HuH-7.5 (cell line): ENCODE measurements around the gene HOXD3.
A peak's percentile ranks its signal among the peaks of the same experiment; 100 is the strongest.

Experiments used
- DNase-seq: peaks from one replicate; pipeline ENCODE4 v3.0.0; 2011; ENCODE audit warnings: low spot score

HOXD3 gene

DNA sequence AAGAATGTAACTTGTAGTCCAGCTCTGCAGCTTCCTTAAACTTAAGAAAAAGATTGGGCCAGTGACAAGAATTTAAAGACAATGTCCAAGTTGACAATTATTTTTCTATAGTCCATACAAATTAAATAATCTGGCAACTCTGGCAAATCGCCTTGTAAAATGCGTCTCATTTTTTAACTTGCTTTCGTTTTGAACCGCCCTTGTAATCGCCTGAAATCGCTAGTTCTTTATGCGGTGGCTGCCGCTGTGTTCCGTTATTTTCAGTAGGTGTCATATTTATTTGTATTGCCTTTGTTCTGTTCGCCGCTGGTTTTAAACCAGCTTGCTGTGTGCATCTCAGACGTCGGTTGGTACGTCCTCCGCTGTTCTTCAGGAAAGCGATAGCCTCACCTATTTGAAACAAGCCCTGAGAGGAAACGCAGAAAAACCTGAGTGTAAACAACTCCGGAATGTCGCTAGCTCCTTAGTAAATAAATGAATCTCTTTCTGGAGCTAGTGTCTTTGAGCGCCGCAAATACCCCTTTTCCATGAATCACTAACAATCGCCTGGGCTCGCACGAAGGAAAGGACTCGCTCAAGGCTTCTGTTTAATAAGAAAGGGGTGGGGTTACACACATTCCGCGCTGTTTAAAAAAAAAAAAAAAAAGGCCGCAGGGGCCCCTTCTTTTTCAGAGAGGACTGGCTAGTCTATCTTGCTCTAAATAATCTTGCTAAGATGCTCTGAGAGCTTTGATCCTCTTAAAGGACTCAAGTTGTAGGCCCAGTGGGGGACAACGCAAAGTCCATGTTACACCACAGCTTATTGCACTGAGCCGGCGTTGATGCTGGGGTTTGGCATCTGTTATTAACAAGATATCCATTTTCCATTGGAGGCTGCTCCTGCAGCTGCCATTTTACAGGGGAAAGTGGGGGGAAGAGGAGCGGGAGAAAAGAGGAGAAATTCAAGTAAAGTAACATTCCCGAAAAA is 24.6 kb upstream of the HOXD3 start:
- no peak for DNase-seq

DNA sequence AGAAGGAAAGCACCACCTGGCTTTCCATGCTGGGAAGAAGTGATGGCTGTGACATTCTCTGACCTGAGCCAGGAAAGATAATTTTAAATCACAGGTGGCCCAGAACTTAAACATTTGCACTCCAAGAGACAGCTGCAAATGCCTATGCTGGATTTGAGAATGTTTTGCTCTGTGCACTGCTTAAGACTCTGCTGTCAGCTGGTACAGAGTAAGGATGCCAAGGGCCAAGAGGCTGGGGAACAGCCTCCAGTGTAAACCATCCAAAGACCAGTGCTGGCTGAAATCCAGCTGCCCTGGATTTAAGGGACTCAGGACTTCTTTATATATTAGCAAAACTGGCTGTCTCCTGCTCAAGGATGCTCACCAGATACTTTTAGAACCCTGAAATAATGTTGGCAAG is 23.7 kb upstream of the HOXD3 start:
- DNase-seq: no peak

DNA sequence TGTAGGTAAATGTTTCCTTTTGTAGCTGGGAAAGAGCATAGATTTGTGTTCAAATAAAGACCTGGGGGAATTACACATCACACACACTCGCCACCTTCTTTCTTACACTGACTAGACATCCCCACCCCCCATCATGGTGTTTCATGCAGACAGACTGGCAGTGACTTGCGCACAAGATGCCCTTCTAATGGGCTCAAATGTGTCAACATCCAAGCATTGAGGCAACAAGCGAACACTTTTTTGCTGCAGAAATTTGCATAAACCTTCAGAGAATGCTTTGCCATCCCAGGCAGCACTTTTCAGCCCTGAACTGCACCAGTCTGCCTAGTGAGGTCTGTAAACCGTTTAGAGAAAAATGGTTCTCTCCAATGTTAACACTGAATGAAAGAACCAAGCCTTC is 23.1 kb upstream of the HOXD3 start:
- DNase-seq: no peak

DNA sequence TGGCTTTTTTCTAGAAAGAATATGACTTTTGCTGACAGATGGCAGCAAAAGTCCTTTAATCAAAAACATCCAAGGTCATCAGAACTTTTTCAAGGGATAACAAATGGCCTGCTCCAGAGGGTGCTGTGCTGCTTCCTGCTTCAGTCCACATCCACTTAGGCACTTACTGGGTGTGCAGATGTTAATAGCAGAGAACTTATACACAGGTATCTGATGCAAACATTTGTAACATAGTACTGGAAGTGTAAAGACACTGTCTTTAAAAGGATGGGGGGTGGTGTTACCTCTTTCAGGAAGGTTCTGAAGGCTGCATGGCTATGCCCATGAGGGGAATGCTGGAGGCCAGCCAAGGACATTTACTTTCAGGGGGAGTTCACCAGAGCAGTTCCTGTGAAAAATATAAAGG is 22.1 kb upstream of the HOXD3 start:
- DNase-seq: no peak

DNA sequence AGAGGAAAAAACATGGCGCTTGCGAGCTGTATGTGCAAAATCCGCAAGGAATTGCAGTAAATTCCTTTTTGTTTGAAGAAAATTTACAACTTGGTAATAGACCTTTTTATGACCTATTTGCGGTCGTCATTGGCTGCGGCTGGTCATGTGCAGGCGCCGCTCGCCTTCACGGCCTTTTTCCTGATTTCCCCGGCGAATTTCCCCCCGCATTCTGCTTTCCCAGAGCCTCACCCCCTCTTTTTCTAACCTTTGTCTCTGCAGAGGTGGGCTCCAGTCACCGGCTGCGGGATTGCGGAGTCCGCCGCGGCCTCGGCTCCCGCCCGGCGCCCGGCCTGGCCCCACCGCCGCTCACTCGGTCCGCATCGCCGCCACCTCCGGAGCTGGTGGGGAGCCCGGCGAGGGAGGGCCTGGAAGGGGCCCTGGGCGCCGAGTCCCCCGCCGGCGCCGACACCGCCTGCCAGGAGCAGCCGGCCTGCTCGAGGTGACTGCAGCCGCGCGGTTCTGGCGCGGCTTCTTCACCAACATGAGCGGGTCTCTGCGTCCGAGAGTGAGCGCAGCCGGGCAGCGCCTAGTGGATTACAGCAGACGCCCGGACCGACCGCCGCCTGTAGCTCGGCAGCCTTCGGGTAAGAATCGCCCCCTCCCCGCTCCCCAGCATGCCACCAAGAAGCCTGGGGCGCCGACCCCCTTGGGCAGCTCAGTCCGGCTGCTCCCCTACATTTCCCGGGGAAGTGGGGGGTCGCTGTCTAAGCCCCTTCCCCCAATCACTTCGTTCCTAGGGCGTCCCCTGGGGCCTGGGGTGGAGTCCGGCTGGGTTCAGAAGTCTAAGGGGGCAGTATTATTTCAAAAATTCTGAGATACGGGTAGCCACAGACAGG is 20.5 kb upstream of the HOXD3 start:
- peak; percentile 76 for DNase-seq

DNA sequence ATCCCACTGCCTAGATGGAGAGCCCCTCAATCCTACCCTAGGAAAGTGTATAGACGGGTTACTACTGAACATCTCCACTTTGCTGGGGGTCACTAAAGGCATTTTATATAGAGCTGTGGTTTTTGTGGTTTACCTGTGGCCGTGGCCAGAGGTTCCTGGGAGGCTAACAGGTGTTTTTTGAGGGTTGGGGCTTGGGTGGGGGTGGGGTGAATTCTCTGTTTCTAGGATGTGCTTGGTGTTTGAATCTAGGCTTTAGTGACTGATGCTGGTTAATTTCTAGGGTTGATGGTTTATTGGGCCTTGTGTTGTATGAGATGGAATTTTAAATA is 19.9 kb upstream of the HOXD3 start:
- no peak for DNase-seq

DNA sequence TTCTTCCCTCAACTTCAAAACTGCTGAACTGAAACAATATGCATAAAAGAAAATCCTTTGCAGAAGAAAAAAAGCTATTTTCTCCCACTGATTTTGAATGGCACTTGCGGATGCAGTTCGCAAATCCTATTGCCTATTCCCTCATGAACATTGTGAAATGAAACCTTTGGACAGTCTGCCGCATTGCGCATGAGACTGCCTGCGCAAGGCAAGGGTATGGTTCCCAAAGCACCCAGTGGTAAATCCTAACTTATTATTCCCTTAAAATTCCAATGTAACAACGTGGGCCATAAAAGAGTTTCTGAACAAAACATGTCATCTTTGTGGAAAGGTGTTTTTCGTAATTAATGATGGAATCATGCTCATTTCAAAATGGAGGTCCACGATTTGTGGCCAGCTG is 19.2 kb upstream of the HOXD3 start:
- DNase-seq: no peak

DNA sequence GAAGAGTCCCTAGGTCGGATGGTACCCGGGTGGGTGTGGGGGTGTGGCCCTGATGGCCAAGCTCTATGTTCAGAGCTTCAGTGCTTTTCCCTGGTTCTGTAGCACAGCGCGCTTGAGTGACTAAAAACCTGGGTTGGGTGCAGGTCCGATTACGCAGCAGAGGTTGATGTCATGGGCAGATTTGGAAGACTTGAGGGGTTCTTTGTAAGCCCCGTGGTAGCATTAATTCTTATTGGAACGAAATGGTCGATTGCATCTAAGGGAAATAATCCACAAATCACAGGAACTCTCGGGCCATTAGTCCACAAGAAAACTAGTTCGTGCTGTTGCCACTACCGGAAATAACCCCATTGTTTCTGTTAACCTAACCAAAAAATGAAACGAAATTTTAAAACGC is 18.6 kb upstream of the HOXD3 start:
- no peak for DNase-seq

DNA sequence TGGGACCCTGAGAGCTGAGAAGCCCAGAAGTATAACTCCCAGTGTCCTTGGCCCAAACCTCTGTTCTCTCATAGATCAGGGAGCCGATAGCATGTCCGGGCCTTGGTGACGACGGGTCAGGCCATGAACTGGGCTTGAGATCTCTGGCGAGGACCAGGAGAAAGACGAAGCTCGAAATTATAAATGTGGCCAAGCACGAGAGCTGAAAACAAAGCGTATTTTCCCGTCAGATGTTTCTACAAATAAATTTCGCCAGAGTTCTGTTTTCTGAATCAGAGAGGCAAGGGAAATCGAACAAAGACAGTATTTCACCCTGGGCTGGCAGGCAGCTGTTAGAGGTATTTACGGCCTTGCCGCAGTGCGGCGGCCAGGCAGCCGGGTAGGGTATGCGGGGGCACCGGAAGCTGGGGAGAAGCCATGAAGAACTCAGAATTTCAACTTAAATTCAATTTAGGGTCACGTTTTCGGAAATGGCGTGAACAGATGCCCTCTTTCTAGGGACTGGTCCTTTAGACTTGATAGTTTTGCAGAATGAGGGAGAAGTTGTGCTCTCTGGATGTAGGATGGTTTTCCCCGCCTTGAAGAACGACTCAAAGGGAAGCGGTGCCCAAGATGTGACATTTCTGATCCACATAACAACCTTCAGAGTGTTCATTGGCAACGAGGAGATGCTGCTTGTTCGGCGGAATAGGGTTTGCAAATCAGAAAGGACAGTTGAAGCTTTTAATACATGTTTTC is 18.0 kb upstream of the HOXD3 start:
- DNase-seq: no peak

DNA sequence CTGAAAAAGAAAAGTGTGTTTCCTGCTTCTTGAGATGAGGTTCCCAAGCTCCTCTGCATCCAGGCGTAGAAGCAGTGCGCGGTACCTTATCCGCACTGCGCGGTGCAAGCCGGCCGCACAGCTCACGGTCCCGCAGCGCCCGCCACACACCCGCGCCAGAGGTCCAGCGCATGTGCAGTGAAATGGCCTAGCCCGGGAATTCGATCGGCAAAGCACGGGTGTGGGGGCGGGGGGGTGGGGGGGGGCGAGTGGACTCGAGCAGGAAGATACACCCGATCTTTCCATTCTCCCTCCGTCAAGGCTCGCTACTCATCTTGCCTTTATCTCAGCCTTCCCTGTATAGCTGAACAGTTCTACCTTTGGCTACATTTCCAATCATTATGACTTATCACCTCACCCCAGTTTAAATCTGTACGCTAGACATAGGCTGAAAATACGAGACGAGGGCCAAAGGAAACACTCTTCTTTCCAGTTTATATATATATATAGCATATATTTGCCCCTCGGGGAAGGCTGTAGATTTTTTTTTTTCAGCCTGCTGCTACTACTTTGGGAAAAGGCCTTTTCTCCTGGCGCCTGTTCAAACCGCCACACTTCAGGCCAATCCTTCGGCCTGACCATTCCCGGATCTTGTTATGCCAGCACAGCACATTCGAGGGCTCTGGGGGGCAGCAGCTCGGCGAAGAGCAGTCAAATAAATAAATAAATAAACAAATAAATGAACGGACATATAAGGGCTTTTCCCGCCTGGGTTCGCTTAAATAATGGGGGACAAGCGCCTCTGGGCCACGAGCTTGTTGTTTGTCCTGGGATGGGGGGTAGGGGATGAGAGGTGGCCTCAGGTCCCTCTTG is 17.2 kb upstream of the HOXD3 start:
- DNase-seq: no peak

DNA sequence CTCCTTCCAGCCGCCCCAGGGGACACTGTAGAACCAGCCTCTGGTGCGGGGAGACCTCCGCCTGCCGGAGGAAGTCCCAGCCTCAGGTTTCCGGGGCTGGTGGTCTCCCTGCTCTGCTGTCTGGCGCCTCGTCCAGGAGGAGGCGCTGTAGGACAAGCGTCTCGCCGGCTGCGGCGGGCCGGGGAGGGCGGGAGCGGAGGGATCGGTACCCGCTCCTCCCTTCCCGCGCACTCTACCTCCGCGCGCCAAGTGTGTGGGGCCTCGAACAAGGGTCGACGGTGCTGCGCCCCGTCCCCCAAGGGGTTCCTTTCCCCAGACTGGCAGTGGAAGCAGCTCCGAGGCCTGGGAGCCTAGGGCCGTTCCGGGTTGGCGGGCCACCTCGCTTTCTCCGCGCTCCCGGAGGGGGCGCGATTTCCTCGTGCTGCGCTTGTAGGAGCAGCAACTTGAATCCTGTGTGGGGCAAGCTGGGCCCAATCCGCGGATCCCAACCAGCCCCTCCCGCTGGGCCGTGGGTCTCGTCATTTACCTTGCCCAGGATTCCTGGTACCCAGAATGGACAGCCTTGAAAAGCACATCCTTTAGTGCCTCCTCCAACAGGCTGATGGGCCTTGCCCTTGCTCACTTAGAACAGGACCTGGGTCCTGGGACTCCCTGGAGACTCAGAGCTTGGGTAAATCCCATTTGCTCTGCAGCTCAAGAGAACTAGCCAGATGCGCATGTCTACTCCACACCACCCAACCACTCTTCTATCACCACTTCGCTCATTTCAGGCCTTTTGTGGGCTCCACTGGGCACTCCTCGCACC is 16.4 kb upstream of the HOXD3 start:
- peak; percentile 98 for DNase-seq

DNA sequence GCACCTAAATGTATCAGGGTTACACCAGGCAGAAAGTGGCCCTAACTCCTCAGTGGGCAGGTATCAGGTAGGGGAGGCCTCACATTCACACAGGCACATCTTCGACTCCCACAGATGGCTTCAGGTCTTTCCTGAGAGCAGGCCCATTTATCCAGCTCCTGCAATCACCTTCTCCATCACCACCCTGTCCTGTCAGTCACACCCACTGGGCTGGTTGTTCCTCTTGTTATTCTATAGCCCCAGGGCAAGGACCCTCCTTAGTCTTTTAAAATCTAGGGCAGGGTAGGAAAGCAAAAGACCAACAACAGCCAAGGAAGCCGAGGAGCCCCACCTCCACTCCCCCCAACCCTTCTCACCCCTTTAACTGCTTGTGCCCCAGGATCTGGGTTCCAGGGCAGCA is 14.8 kb upstream of the HOXD3 start:
- no peak for DNase-seq

DNA sequence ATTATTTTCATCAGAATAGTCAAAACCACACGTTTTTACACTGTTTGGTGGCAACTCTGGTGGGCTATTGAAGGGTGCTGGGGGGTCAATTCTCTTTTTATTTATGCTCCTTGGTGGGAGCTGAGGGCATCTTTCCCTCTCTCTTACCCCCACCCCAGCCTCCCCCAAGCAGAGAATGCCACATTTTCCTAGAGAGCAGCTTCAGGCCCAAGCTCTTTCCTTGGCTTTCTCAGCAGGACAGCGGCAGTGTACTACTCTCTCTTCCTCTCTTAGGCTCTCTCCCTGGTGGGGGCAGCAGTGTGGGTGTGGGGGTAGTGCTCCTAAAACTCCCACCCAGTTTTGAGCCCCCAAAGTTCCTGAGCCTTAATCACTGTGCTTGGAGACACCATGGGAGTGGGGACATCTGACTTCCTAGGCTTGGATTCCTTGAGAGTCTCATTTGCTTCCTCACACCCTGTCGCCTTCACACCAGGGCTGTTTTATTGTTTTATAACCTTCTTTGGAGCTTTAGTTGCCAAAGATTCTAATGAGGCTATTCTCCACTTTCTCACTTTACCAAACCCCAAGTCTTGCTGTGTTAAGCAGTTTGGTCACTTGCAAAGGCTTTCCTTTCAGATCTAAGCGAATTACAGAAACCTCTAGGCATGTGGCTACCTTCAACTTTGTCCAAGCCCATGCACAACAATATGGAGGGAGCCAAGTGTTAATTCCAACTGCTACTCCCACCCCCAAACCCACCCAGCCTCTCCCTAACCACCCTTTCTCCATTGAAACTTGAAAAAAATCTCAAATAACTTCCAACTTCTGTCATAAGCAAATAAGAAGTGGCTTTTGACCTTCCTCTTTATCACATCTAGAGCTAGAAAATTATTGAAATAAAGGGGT is 11.8 kb upstream of the HOXD3 start:
- no peak for DNase-seq

DNA sequence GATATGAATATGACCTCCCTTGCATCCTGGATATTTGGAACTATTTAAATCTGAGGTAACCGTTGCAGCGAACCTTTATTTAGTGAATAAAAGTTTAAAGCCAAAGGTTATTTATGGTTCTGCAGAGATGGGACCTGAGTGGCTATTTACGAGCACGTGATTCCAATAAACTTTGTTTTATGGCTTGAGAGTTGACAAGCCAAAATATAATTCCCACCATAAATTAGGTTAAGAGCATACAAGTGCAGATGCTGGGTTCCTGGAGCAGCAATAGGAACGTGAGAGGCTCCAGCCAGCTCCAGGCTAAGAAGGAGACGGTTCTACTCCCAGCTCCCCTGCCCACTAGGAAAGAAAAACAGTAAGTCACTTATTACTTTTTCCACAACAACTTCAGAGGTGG is 11.0 kb upstream of the HOXD3 start:
- no peak for DNase-seq

DNA sequence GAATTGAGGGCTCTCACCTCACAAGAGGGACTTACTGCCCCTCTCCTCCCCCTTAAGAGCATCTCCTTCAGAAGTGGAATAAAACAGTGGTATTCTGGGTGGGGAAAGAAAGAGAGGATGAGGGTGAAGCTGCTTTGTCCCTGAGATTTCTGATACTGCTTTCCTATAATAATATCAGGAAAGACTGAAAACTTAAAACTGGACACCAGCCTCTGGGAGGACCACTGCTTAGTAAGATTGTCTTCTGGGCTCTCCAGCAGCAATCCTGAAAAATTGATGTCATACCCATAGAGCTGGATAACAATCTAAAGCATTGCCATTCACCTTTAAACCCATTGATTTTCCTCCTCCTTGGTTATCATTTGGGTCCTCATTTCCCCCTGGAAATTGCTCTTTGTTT is 10.5 kb upstream of the HOXD3 start:
- no peak for DNase-seq

DNA sequence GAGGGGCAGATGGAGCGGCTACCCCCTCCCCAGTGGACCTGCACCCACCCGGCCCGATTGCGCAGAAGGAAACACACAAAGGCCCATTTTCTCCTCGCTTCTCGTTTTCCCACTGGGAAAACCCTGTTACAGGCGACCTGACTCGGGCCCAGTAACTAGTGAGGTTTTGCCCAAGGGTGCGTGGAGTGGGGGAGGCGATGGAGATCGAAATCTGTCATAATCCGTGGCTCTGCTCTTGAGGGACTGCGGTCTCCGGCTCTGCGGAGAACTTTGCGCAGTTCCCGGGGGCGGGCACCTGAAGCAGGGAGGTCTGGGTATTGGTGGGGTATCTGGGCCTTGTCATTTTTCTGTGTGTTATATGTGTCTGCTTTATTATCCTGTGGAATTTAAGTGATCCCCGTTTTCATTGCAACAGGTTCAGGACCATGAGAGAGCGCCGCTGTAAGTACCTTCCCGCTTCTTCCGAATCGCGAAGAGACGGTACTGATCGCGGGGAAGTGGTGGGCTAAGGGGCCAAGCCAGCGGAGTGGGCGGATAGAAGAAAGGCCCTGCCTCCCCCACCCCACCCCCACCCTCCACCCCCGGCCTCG is 9.8 kb upstream of the HOXD3 start:
- no peak for DNase-seq

DNA sequence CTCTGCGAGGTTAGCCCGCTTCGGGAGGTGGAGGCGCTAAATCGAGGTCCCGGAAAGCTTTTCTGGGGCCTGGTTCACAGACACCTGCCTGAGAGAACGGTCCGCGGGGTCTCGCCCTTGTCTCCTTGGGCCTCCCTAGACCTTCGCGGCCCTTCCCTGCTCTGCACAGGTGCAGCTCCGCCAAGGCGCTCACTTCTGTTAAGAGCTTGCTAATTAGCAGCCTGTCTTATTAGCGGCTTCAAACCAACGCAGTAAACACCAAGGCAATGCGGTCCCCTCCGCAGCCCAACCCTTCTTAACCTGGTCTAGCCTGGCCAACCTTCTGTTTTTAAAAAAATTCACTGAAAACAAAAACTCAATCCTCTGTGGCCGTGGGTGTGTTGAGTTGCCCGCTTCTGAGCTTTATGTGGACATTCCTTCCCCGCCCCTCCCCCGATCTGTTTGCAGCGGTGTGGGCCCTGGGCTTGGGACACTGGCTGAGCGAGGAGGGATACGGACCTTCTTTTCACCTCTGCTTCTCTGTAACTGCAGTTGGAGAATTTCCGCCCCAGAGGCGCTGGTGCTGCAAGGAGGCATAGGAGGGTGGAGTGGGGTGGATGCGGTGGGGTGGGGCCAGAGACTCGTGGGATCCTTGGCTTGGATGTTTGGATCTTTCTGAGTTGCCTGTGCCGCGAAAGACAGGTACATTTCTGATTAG is 9.2 kb upstream of the HOXD3 start:
- DNase-seq: no peak

DNA sequence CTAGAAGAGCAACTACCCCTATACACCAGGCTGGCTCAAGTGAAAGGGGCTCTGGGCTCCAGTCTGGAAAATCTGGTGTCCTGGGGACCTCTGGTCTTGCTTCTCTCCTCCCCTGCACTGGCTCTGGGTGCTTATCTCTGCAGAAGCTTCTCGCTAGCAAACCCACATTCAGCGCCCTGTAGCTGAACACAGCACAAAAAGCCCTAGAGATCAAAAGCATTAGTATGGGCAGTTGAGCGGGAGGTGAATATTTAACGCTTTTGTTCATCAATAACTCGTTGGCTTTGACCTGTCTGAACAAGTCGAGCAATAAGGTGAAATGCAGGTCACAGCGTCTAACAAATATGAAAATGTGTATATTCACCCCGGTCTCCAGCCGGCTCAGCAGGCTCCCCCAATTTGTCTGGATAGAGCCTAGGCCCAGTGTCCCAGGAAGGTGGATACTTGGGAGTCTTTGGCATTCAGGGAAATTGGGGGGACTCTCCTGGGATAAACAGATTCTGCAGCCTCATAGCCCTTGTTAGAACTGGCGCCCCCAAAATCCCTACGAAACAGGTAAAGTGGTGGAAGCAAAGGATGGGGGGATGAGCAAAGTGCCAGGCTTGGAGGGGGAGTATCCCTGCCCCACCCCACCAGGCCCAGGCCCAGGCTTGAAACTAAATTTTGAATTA is 8.2 kb upstream of the HOXD3 start:
- DNase-seq: no peak
